HG03457 (cell line): ENCODE measurements around the gene SH3GL1.

ENCODE experiments used
- ATAC-seq: cut with Tn5 transposase; IDR thresholded peaks from one replicate; pipeline ENCODE4 v1.9.1; 2021; ENCODE audit warnings: moderate number of reproducible peaks; ENCODE audit not compliant: unreplicated experiment

The SH3GL1 gene

GRCh38 chr19:4431808-4432674, 31.7 kb upstream of the SH3GL1 start:
- no peak for ATAC-seq

- no peak for ATAC-seq
Observed at GRCh38 chr19:4431296-4431695, 30.9 kb upstream of the SH3GL1 start.

- ATAC-seq, result no peak
Observed at GRCh38 chr19:4430760-4431159, 30.4 kb upstream of the SH3GL1 start.

- ATAC-seq, result no peak
Observed at GRCh38 chr19:4429771-4430171, 29.4 kb upstream of the SH3GL1 start.

- ATAC-seq, result no peak
Observed at GRCh38 chr19:4429256-4429655, 28.9 kb upstream of the SH3GL1 start.

GRCh38 chr19:4428326-4428975, 28.1 kb upstream of the SH3GL1 start:
- no peak for ATAC-seq

- ATAC-seq, result no peak
Observed at GRCh38 chr19:4425537-4425936, 25.2 kb upstream of the SH3GL1 start.

GRCh38 chr19:4423416-4424126, 23.2 kb upstream of the SH3GL1 start:
- no peak for ATAC-seq

- no peak for ATAC-seq
Observed at GRCh38 chr19:4416268-4416667, 15.9 kb upstream of the SH3GL1 start.

- no peak for ATAC-seq
Observed at GRCh38 chr19:4415352-4415751, 15.0 kb upstream of the SH3GL1 start.

GRCh38 chr19:4414800-4415321, 14.5 kb upstream of the SH3GL1 start:
- ATAC-seq, result no peak

GRCh38 chr19:4414144-4414799, 13.9 kb upstream of the SH3GL1 start:
- no peak for ATAC-seq

GRCh38 chr19:4413588-4413987, 13.2 kb upstream of the SH3GL1 start:
- no peak for ATAC-seq

GRCh38 chr19:4409123-4409933, 9.0 kb upstream of the SH3GL1 start:
- no peak for ATAC-seq

GRCh38 chr19:4406626-4407025, 6.3 kb upstream of the SH3GL1 start:
- no peak for ATAC-seq

- ATAC-seq, result no peak
Observed at GRCh38 chr19:4405977-4406376, 5.6 kb upstream of the SH3GL1 start.

GRCh38 chr19:4403005-4403761, 2.8 kb upstream of the SH3GL1 start:
- ATAC-seq, result no peak

GRCh38 chr19:4402171-4403004, 2.0 kb upstream of the SH3GL1 start, which contains the start of gene CHAF1A:
Gene CHAF1A (plus strand): TSS chr19:4402640. CDS start chr19:4402763, 123 bp downstream.
- peak; percentile 66 for ATAC-seq
